Fibroblast of the conjunctiva (primary cell): ENCODE measurements around the gene MARCHF5.
"Not testable (repeated sequence)": the region's sequence is repeated elsewhere in the genome, so short reads cannot be mapped to it uniquely, and the experiment has no call there.

Experiments
- DNase-seq: peaks from one replicate; pipeline ENCODE4 v3.0.0-alpha.2; 2010; ENCODE audit warnings: low read depth

MARCHF5 gene

GRCh38 chr10:92387289-92387940 is 96.4 kb downstream of the MARCHF5 start:
- DNase-seq = peak; percentile 48

- not testable (repeated sequence) for DNase-seq
Measured at GRCh38 chr10:92393173-92393572, 102.2 kb downstream of the MARCHF5 start.

GRCh38 chr10:92395271-92395670 is 104.3 kb downstream of the MARCHF5 start:
- no peak for DNase-seq

- not testable (repeated sequence) for DNase-seq
Measured at GRCh38 chr10:92402234-92402633, 111.3 kb downstream of the MARCHF5 start.
